ENCODE measurements around the gene KCNIP1. TPM values are rescaled to one million over a fixed set of nuclear protein-coding genes. Genes with fewer than 3 reads are reported as not detected.

Gene KCNIP1
- total RNA-seq, 1 experiment from 2014 or later, result not detected

- no peaks in the 10 kb centered on the region for H3K36me3 ChIP-seq (ENCODE audit: control insufficient read depth in 1 of 2, insufficient read depth in 2 of 2, low read length in 2 of 2)
- RAD21 ChIA-PET (ENCODE audit: low non-redundant PET in 1 of 2, low total read pairs in 2 of 2, uncharacterized antibody in 2 of 2, unreplicated experiment in 2 of 2), result no interaction called here
- H3K4me1 ChIP-seq (ENCODE audit: control insufficient read depth in 1 of 2, insufficient read depth in 2 of 2, low read length in 2 of 2), result no peaks in the 10 kb centered on the region
- BruUV-seq (replicated peaks), result no TSS peak
- H3K9me3 ChIP-seq (ENCODE audit: control insufficient read depth in 1 of 2, insufficient read depth in 1 of 2, low read depth in 1 of 2, low read length in 2 of 2), result no peaks in the 10 kb centered on the region
- DNase-seq (ENCODE audit: low read depth, low spot score) (no peak), ATAC-seq (no peak)
- CTCF ChIA-PET, result no interaction called here
- no peaks in the 10 kb centered on the region for H3K79me2 ChIP-seq (ENCODE audit: insufficient read depth, low read length)
- intact Hi-C loops (cut with micrococcal nuclease), result no loop called here
- no peak overlapping the region for H3K4me2 ChIP-seq (ENCODE audit: low read length)
- H3K4me3 ChIP-seq (replicated peaks in 1 of 2; ENCODE audit: low read depth in 1 of 2, low read length in 2 of 2), result no peak overlapping the region
- H3K9ac ChIP-seq (ENCODE audit: low read length), result no peak overlapping the region
- no peak overlapping the region for H3K27ac ChIP-seq (ENCODE audit: low read depth, low read length)
- TF ChIP-seq SIN3A (IDR thresholded peaks at IDR 0.05; ENCODE audit: low read depth) (no peak), SRF (IDR thresholded peaks at IDR 0.05; ENCODE audit: low read depth) (no peak), FOSL1 (IDR thresholded peaks at IDR 0.05; ENCODE audit: low read depth) (no peak), ELF1 (IDR thresholded peaks at IDR 0.05; ENCODE audit: borderline replicate concordance, low read depth) (no peak), JUND (IDR thresholded peaks at IDR 0.05) (no peak)
- TF ChIP-seq, protein P1, sequence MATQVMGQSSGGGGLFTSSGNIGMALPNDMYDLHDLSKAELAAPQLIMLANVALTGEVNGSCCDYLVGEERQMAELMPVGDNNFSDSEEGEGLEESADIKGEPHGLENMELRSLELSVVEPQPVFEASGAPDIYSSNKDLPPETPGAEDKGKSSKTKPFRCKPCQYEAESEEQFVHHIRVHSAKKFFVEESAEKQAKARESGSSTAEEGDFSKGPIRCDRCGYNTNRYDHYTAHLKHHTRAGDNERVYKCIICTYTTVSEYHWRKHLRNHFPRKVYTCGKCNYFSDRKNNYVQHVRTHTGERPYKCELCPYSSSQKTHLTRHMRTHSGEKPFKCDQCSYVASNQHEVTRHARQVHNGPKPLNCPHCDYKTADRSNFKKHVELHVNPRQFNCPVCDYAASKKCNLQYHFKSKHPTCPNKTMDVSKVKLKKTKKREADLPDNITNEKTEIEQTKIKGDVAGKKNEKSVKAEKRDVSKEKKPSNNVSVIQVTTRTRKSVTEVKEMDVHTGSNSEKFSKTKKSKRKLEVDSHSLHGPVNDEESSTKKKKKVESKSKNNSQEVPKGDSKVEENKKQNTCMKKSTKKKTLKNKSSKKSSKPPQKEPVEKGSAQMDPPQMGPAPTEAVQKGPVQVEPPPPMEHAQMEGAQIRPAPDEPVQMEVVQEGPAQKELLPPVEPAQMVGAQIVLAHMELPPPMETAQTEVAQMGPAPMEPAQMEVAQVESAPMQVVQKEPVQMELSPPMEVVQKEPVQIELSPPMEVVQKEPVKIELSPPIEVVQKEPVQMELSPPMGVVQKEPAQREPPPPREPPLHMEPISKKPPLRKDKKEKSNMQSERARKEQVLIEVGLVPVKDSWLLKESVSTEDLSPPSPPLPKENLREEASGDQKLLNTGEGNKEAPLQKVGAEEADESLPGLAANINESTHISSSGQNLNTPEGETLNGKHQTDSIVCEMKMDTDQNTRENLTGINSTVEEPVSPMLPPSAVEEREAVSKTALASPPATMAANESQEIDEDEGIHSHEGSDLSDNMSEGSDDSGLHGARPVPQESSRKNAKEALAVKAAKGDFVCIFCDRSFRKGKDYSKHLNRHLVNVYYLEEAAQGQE (IDR thresholded peaks at IDR 0.05; ENCODE audit: low read depth), result no peak
- no peaks in the 10 kb centered on the region for H4K20me1 ChIP-seq (ENCODE audit: insufficient read depth)
- H2AFZ ChIP-seq (ENCODE audit: low read depth, low read length, poor library complexity, severe bottlenecking), result no peak overlapping the region
- POLR2A ChIA-PET, result no interaction called here
- H3K9me2 ChIP-seq (ENCODE audit: insufficient read depth), result no peaks in the 10 kb centered on the region
- H3K27me3 ChIP-seq (ENCODE audit: insufficient read depth, low read length), result peaks cover 34% of the 10 kb centered on the region
These were observed 49.4 kb downstream of the KCNIP1 start for GRCh38 chr5:170553218-170553617.

- POLR2A ChIA-PET, result no interaction called here
- no peaks in the 10 kb centered on the region for H3K36me3 ChIP-seq (ENCODE audit: control insufficient read depth in 1 of 2, insufficient read depth in 2 of 2, low read length in 2 of 2)
These were observed 50.9 kb downstream of the KCNIP1 start for GRCh38 chr5:170554521-170555267.

More at GRCh38 chr5:170554521-170555267, 50.9 kb downstream of the KCNIP1 start:
- Histone ChIP-seq H3K9ac (ENCODE audit: low read length) (no peak overlapping the region), H3K4me1 (ENCODE audit: control insufficient read depth in 1 of 2, insufficient read depth in 2 of 2, low read length in 2 of 2) (no peaks in the 10 kb centered on the region), H3K27ac (ENCODE audit: low read depth, low read length) (no peak overlapping the region), H3K4me3 (replicated peaks in 1 of 2; ENCODE audit: low read depth in 1 of 2, low read length in 2 of 2) (no peak overlapping the region), H3K9me2 (ENCODE audit: insufficient read depth) (no peaks in the 10 kb centered on the region), H3K9me3 (ENCODE audit: control insufficient read depth in 1 of 2, insufficient read depth in 1 of 2, low read depth in 1 of 2, low read length in 2 of 2) (no peaks in the 10 kb centered on the region), H3K4me2 (ENCODE audit: low read length) (no peak overlapping the region), H4K20me1 (ENCODE audit: insufficient read depth) (no peaks in the 10 kb centered on the region), H3K79me2 (ENCODE audit: insufficient read depth, low read length) (no peaks in the 10 kb centered on the region), H2AFZ (ENCODE audit: low read depth, low read length, poor library complexity, severe bottlenecking) (no peak overlapping the region), H3K27me3 (ENCODE audit: insufficient read depth, low read length) (peaks cover 32% of the 10 kb centered on the region)
- intact Hi-C loops (cut with micrococcal nuclease), result no loop called here
- DNase-seq (ENCODE audit: low read depth, low spot score) (no peak), ATAC-seq (no peak)
- BruUV-seq (replicated peaks), result no TSS peak
- TF ChIP-seq YY1 (IDR thresholded peaks at IDR 0.05; ENCODE audit: extremely low read depth, insufficient replicate concordance, low read depth, low read length) (no peak), FOSL1 (IDR thresholded peaks at IDR 0.05; ENCODE audit: low read depth) (no peak), POLR2AphosphoS5 (IDR thresholded peaks at IDR 0.05; ENCODE audit: low read depth, low read length) (no peak), ZFX (IDR thresholded peaks at IDR 0.05) (no peak), SRF (IDR thresholded peaks at IDR 0.05; ENCODE audit: low read depth) (no peak), POLR2A (IDR thresholded peaks at IDR 0.05; ENCODE audit: borderline replicate concordance, extremely low read depth, insufficient read depth, insufficient read length) (no peak), ATF3 (IDR thresholded peaks at IDR 0.05) (no peak), CTCF (IDR thresholded peaks at IDR 0.05 in 2 of 3, conservative IDR thresholded peaks at IDR 0.05 in 1 of 3; ENCODE audit: borderline replicate concordance in 1 of 3, insufficient read depth in 1 of 3, low read depth in 2 of 3, low read length in 2 of 3) (no peak)
- CTCF ChIA-PET, result no interaction called here
- RAD21 ChIA-PET (ENCODE audit: low non-redundant PET in 1 of 2, low total read pairs in 2 of 2, uncharacterized antibody in 2 of 2, unreplicated experiment in 2 of 2), result no interaction called here
